ENCODE data around the gene CNIH3.

DNA sequence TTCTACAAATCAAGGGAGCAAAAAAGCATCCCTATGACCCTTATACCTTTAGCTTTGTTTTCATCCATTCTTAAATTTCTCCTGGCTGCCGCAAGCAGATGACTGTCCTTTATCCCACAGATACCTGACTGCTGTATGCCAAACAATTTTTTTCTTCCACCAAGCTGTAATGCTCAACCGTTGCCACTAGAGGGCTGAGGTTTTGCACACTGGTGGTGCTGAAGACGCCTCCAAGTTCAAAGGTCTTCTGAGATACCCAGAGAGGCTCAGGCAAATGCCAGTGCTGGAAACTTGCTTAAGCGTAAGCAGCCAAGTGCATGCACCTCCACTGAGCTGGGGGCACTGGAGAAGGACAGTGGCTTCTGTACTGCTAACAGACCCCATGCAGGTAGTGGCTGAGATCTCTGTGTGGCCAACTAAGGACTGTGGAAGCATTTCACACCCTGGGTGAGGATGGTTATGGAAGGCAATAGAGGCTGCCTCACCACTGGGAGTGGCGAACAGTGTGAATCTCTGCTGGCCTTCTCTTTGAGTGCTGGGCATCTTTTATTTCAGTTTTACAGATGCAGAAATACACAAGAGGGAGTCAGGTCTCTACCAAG lies 28.5 kb downstream of the CNIH3 start:
- TF ChIP-seq, protein P1, sequence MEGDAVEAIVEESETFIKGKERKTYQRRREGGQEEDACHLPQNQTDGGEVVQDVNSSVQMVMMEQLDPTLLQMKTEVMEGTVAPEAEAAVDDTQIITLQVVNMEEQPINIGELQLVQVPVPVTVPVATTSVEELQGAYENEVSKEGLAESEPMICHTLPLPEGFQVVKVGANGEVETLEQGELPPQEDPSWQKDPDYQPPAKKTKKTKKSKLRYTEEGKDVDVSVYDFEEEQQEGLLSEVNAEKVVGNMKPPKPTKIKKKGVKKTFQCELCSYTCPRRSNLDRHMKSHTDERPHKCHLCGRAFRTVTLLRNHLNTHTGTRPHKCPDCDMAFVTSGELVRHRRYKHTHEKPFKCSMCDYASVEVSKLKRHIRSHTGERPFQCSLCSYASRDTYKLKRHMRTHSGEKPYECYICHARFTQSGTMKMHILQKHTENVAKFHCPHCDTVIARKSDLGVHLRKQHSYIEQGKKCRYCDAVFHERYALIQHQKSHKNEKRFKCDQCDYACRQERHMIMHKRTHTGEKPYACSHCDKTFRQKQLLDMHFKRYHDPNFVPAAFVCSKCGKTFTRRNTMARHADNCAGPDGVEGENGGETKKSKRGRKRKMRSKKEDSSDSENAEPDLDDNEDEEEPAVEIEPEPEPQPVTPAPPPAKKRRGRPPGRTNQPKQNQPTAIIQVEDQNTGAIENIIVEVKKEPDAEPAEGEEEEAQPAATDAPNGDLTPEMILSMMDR (optimal IDR thresholded peaks at IDR 0.05 in 1 of 3, IDR thresholded peaks at IDR 0.05 in 1 of 3, conservative IDR thresholded peaks at IDR 0.05 in 1 of 3; ENCODE audit: extremely low read depth in 1 of 3, insufficient read depth in 2 of 3, low read length in 3 of 3), result peak; percentile 79 to 92 (median 84)
- no peak for TF ChIP-seq EZH2 (IDR thresholded peaks at IDR 0.05; ENCODE audit: low read length)

Data from keratinocyte (primary cell).